Right lobe of liver (tissue), 6 donors: Measurements from ENCODE around the gene TMTC1. TPM values are rescaled to one million over a fixed set of nuclear protein-coding genes. Genes with fewer than 3 reads are reported as not detected.

Experiments used
- ATAC-seq, 4 donors: fragments of 200-7000 bp; cut with Tn5 transposase; one replicate each; pipeline ENCODE4 v1.9.1; 2020; ENCODE audit warnings: mild to moderate bottlenecking in 4 of 4, moderate library complexity in 4 of 4
- DNase-seq, 3 donors: peaks; one replicate each; pipeline ENCODE4 v3.0.0-alpha.2; 2020
- H3K27ac ChIP-seq, 3 donors: fragments of 200-600 bp; one replicate each; pipeline ENCODE4 v1.8.0; 2022
- H3K27me3 ChIP-seq, 2 donors: fragments of 200-600 bp; one replicate each; pipeline ENCODE4 v1.8.0; 2022
- H3K36me3 ChIP-seq, 4 donors: fragments of 200-600 bp; sonication (generic) in 1 of 4; one replicate each; pipeline versions ENCODE4 v1.5.1 to v1.8.0; 2017 to 2022; ENCODE audit warnings: control low read depth in 1 of 4
- H3K4me1 ChIP-seq, 4 donors: fragments of 200-600 bp; sonication (generic) in 1 of 4; one replicate each; pipeline versions ENCODE4 v1.5.1 to v1.8.0; 2017 to 2022; ENCODE audit warnings: control low read depth in 1 of 4
- H3K4me3 ChIP-seq, 3 donors: fragments of 200-600 bp; one replicate each; pipeline ENCODE4 v1.8.0; 2022
- H3K9me3 ChIP-seq, 4 donors: fragments of 200-600 bp; sonication (generic) in 1 of 4; one replicate each; pipeline versions ENCODE4 v1.5.1 to v1.8.0; 2017 to 2022; ENCODE audit warnings: control low read depth in 1 of 4
- CTCF ChIP-seq, 4 donors: fragments of 200-600 bp in 3 of 4; fragments of 450-650 bp in 1 of 4; IDR thresholded peaks; one replicate each; pipeline versions ENCODE4 v1.5.1 to v1.8.0; 2016 to 2022; ENCODE audit warnings: antibody characterized with exemption in 4 of 4, mild to moderate bottlenecking in 2 of 4
- POLR2A ChIP-seq: fragments of 450-650 bp; IDR thresholded peaks from one replicate; pipeline ENCODE4 v1.6.1; 2017; ENCODE audit warnings: antibody characterized with exemption, mild to moderate bottlenecking
- WGBS: methylation state at CpG from one replicate; pipeline ENCODE4 v1.1.6; 2018; ENCODE audit warnings: low coverage, low lambda C conversion rate; ENCODE audit not compliant: insufficient coverage; ENCODE audit errors: missing lambda C conversion rate; 5-methylcytosine and 5-hydroxymethylcytosine counted together
- intact Hi-C, 2 donors: fragments of 100-400 bp; cut with DNase I; formaldehyde crosslinking; loops; one replicate each; pipeline versions ENCODE4 v1.11.2 to v1.14.1; 2022
- total RNA-seq, 6 experiments: library from RNA; depleted of rRNA in 2 of 6; stranded (reverse); fragments of >200 nt in 2 of 6; fragmentation: NEBNext Ultra II Directional in 3 of 6; extraction: Animal tissue kit (Norgen Biotek cat#: 25700) in 3 of 6; gene quantifications; one replicate each; pipeline versions ENCODE4 v1.1.0 to v1.2.4, GENCODE V29; 2016 to 2023
- donor health status: DM: no; HTN: yes; CAD: no.
- donor health status: DM: no; HTN: no; CAD: no.
- donor health status: DM: no; HTN: no; CAD: no.
- donor health status: DM: no; HTN: yes; CAD: no.
- donor health status: DM: no; HTN: yes; CAD: no.

Gene TMTC1
- total RNA-seq, 6 experiments from 2014 or later = 3.0 to 4.2 (median 3.5) TPM

GRCh38 chr12:29762637-29763300, 21.0 kb downstream of the TMTC1 start:
- peak in 2 of 3 donors; percentile 62 to 74 for DNase-seq
- no peak overlapping the region for H3K4me3 ChIP-seq
- peak; percentile 77 to 98 (median 86) for ATAC-seq
- no peaks in the 10 kb centered on the region for H3K9me3 ChIP-seq
- no peak overlapping the region for H3K27ac ChIP-seq
- no peaks in the 10 kb centered on the region for H3K36me3 ChIP-seq
- 25% methylated on average over 5 of the region's 7 CpGs for WGBS
- intact Hi-C loops = no loop called here
- H3K4me1 ChIP-seq = no peaks in the 10 kb centered on the region
- no peak for TF ChIP-seq POLR2A
- TF ChIP-seq CTCF (IDR thresholded peaks at IDR 0.05) = no peak
- no peaks in the 10 kb centered on the region for H3K27me3 ChIP-seq

- Histone ChIP-seq H3K27me3 (no peaks in the 10 kb centered on the region), H3K4me1 (no peaks in the 10 kb centered on the region), H3K4me3 (no peak overlapping the region), H3K27ac (no peak overlapping the region), H3K36me3 (no peaks in the 10 kb centered on the region), H3K9me3 (no peaks in the 10 kb centered on the region)
- no peak for DNase-seq
- TF ChIP-seq POLR2A = no peak
- TF ChIP-seq CTCF (IDR thresholded peaks at IDR 0.05) = no peak
- intact Hi-C loops = no loop called here
- 77% methylated on average over 2 of the region's 2 CpGs for WGBS
- no peak for ATAC-seq
Observed at GRCh38 chr12:29759950-29760349, 23.8 kb downstream of the TMTC1 start.

GRCh38 chr12:29756741-29757390, 26.9 kb downstream of the TMTC1 start:
- H3K36me3 ChIP-seq = no peaks in the 10 kb centered on the region
- no peak overlapping the region for H3K4me3 ChIP-seq
- ATAC-seq = no peak
- TF ChIP-seq POLR2A = no peak
- TF ChIP-seq CTCF (IDR thresholded peaks at IDR 0.05) = no peak
- H3K27ac ChIP-seq = no peak overlapping the region
- H3K4me1 ChIP-seq = no peaks in the 10 kb centered on the region
- no peak for DNase-seq
- H3K9me3 ChIP-seq = no peaks in the 10 kb centered on the region
- intact Hi-C loops = no loop called here
- no peaks in the 10 kb centered on the region for H3K27me3 ChIP-seq

GRCh38 chr12:29754235-29755189, 29.2 kb downstream of the TMTC1 start:
- TF ChIP-seq POLR2A = no peak
- TF ChIP-seq CTCF (IDR thresholded peaks at IDR 0.05) = no peak
- intact Hi-C loops = no loop called here
- ATAC-seq (no peak), DNase-seq (no peak)
- Histone ChIP-seq H3K9me3 (no peaks in the 10 kb centered on the region), H3K27ac (no peak overlapping the region), H3K36me3 (no peaks in the 10 kb centered on the region), H3K27me3 (no peaks in the 10 kb centered on the region), H3K4me3 (no peak overlapping the region), H3K4me1 (no peaks in the 10 kb centered on the region)
- 56% methylated on average over 8 of the region's 8 CpGs for WGBS
